GM12878 (cell line): ENCODE data around the gene LMAN2. TPM values are rescaled to one million over a fixed set of nuclear protein-coding genes. Genes with fewer than 3 reads are reported as not detected.

Experiments used
- ATAC-seq: fragments of 200-7000 bp; cut with Tn5 transposase; 3 replicates; pipeline ENCODE4 v1.9.1; 2020; ENCODE audit warnings: mild to moderate bottlenecking, moderate library complexity
- BruUV-seq: library from RNA; stranded (reverse); fragments of 400-500 nt; replicated peaks from 2 replicates; lab custom pipeline; 2021; lab: Mats Ljungman, UMichigan
- CTCF ChIA-PET: fragments of 300-600 bp; sonication (Branson Sonifier 250); formaldehyde crosslinking; extraction: SDS; loops from one replicate; lab custom pipeline; 2021; ENCODE audit warnings: inconsistent platforms; lab: Yijun Ruan, JAX
- POLR2A ChIA-PET: fragments of 350-600 bp; formaldehyde crosslinking; extraction: SDS; loops from one replicate; lab custom pipeline; 2021; ENCODE audit warnings: inconsistent platforms; lab: Charles Lee
- RAD21 ChIA-PET: fragments of 300-600 bp; sonication (Branson Sonifier 250); formaldehyde crosslinking; loops from one replicate; lab custom pipeline; 2023; ENCODE audit warnings: antibody characterized with exemption; ENCODE audit not compliant: unreplicated experiment; lab: Charles Lee
- SMC1A ChIA-PET: fragments of 300-600 bp; sonication (Branson Sonifier 250); formaldehyde crosslinking; loops from one replicate; lab custom pipeline; 2023; ENCODE audit not compliant: unreplicated experiment, uncharacterized antibody; lab: Charles Lee
- DNase-seq: peaks from one replicate; pipeline ENCODE4 v3.0.0-alpha.2; 2011; ENCODE audit warnings: low read depth, low spot score
- FAIRE-seq: peaks from 3 replicates; lab custom pipeline; 2011; peaks lifted over from hg19 to GRCh38; lab: Jason Lieb, UNC
- H2AFZ ChIP-seq: 2 replicates; pipeline ENCODE4 v1.6.0; 2011; ENCODE audit warnings: low read depth, low read length, control low read depth; ENCODE audit not compliant: control insufficient read depth
- H3K27ac ChIP-seq: 2 replicates; pipeline ENCODE4 v1.5.1; 2011; ENCODE audit warnings: control low read depth; ENCODE audit not compliant: control insufficient read depth, insufficient read depth
- H3K27me3 ChIP-seq, 2 experiments: replicated peaks in 1 of 2; 2 replicates each; pipeline versions ENCODE4 v1.6.0 to v1.6.1; 2011; ENCODE audit warnings: low read length in 1 of 2; ENCODE audit not compliant: control insufficient read depth in 2 of 2, insufficient read depth in 2 of 2
- H3K36me3 ChIP-seq, 2 experiments: 2 replicates each; pipeline ENCODE4 v1.5.1; 2011; ENCODE audit warnings: low read length in 1 of 2; ENCODE audit not compliant: control insufficient read depth in 2 of 2, insufficient read depth in 2 of 2
- H3K4me1 ChIP-seq: 2 replicates; pipeline ENCODE4 v1.6.1; 2011; ENCODE audit warnings: mild to moderate bottlenecking, low read length, moderate library complexity, mixed read lengths; ENCODE audit not compliant: control insufficient read depth, insufficient read depth
- H3K4me2 ChIP-seq: 2 replicates; pipeline ENCODE4 v1.6.0; 2011; ENCODE audit warnings: control low read depth; ENCODE audit not compliant: control insufficient read depth, insufficient read depth
- H3K4me3 ChIP-seq: fragments of 200-600 bp; sonication (generic); 2 replicates; pipeline ENCODE4 v1.5.1; 2016
- H3K79me2 ChIP-seq: 2 replicates; pipeline ENCODE4 v1.6.0; 2011; ENCODE audit warnings: low read length; ENCODE audit not compliant: control insufficient read depth, insufficient read depth
- H3K9ac ChIP-seq: 2 replicates; pipeline ENCODE4 v1.8.0; 2011; ENCODE audit warnings: low read length, control low read depth, mixed read lengths; ENCODE audit not compliant: control insufficient read depth, insufficient read depth
- H3K9me3 ChIP-seq: replicated peaks from 3 replicates; pipeline ENCODE4 v1.5.1; 2011; ENCODE audit warnings: mild to moderate bottlenecking, low read length; ENCODE audit not compliant: control insufficient read depth, insufficient read depth
- H4K20me1 ChIP-seq: 2 replicates; pipeline ENCODE4 v1.6.0; 2011; ENCODE audit not compliant: control insufficient read depth, insufficient read depth
- WGBS: methylation state at CpG from one replicate; pipeline ENCODE4 v1.1.6; 2016; ENCODE audit warnings: low lambda C conversion rate; ENCODE audit not compliant: insufficient replicate concordance, insufficient coverage; ENCODE audit errors: missing lambda C conversion rate; 5-methylcytosine and 5-hydroxymethylcytosine counted together
- in situ Hi-C: fragments of 300-500 bp; cut with MboI; formaldehyde crosslinking; loops from 9 replicates; pipeline ENCODE4 v1.14.3; 2018; ENCODE audit warnings: mixed read lengths
- intact Hi-C: fragments of 100-400 bp; cut with micrococcal nuclease; formaldehyde crosslinking; loops from one replicate; pipeline ENCODE4 v1.14.2; 2022; ENCODE audit not compliant: unreplicated experiment
- polyA plus RNA-seq, 11 experiments: library from polyadenylated mRNA; depleted of rRNA in 4 of 11; unstranded in 6 of 11; stranded (reverse) in 5 of 11; fragments of >200 nt; fragmentation: Nextera tagmentation in 4 of 11; fragmentation: Illumina TruSeq in 1 of 11; extraction: Ambion mirVana in 4 of 11; extraction: Trizol in 1 of 11; gene quantifications; 1 replicate in 1 of 11; 2 replicates in 10 of 11; pipeline versions ENCODE4 v1.2.1 to v1.2.3, GENCODE V29; 2011 to 2016; ENCODE audit warnings: inconsistent platforms in 2 of 11, missing spikeins in 2 of 11, low read depth in 1 of 11
- total RNA-seq, 4 experiments: library from RNA; depleted of rRNA in 3 of 4; stranded (reverse); fragments of >200 nt in 3 of 4; fragmentation: Illumina TruSeq in 1 of 4; extraction: Trizol in 1 of 4; gene quantifications; 2 replicates each; pipeline versions ENCODE4 v1.2.1 to v1.2.3, GENCODE V29; 2013 to 2021
- TF ChIP-seq, protein P1 (sequence below): IDR thresholded peaks from 2 replicates; pipeline ENCODE4 v1.6.1; 2011; ENCODE audit warnings: low read depth, low read length, improper control_type of control experiment, borderline replicate concordance
- TF ChIP-seq, protein P2 (sequence below): fragments of 450-650 bp; IDR thresholded peaks from 2 replicates; pipeline ENCODE4 v1.6.1; 2016; ENCODE audit warnings: mild to moderate bottlenecking

Gene LMAN2
- total and polyA plus RNA-seq, 10 of the 15 experiments (the other 5 are each of a cell fraction or from before 2014, with no cell fraction given), result 2.4 to 264 (median 147) TPM

DNA sequence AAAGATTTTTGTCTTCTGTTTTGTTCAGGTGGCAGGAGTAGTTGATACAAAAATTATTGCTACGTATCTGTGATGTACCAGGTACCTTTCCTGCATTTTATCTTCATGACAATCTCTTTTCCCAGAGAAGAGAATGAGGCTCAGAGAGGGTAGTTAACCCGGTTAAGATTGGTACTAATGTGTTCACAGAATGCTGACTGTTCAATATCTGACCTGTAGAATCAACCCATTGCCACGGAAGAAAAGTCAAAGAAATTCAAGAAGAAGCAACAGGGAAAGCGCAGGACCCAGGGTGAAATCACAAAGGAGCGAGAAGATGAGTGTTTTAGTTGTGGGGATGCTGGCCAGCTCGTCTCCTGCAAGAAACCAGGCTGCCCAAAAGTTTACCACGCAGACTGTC is 59.7 kb downstream of the LMAN2 start:
- H4K20me1 ChIP-seq, result no peaks in the 10 kb centered on the region
- no peaks in the 10 kb centered on the region for H3K9me3 ChIP-seq
- no peaks in the 10 kb centered on the region for H3K79me2 ChIP-seq
- H3K4me3 ChIP-seq, result no peak overlapping the region
- no peaks in the 10 kb centered on the region for H3K27me3 ChIP-seq
- H2AFZ ChIP-seq, result no peak overlapping the region
- TF ChIP-seq, protein P1, sequence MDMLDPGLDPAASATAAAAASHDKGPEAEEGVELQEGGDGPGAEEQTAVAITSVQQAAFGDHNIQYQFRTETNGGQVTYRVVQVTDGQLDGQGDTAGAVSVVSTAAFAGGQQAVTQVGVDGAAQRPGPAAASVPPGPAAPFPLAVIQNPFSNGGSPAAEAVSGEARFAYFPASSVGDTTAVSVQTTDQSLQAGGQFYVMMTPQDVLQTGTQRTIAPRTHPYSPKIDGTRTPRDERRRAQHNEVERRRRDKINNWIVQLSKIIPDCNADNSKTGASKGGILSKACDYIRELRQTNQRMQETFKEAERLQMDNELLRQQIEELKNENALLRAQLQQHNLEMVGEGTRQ, result no peak
- TF ChIP-seq, protein P2, sequence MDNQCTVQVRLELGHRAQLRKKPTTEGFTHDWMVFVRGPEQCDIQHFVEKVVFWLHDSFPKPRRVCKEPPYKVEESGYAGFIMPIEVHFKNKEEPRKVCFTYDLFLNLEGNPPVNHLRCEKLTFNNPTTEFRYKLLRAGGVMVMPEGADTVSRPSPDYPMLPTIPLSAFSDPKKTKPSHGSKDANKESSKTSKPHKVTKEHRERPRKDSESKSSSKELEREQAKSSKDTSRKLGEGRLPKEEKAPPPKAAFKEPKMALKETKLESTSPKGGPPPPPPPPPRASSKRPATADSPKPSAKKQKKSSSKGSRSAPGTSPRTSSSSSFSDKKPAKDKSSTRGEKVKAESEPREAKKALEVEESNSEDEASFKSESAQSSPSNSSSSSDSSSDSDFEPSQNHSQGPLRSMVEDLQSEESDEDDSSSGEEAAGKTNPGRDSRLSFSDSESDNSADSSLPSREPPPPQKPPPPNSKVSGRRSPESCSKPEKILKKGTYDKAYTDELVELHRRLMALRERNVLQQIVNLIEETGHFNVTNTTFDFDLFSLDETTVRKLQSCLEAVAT, result no peak
- H3K36me3 ChIP-seq, result peaks cover 25 to 46% of the 10 kb centered on the region in 2 experiments
- in situ Hi-C loops, result no loop called here
- DNase-seq (no peak), FAIRE-seq (no peak), ATAC-seq (no peak)
- ChIA-PET RAD21 (no interaction called here), POLR2A (no interaction called here), SMC1A (no interaction called here), CTCF (interaction anchor here (1.3 to 1.6 kb wide), 2 partner anchors 18 to 77 kb away, joined by 3 to 5 read pairs; no protein-coding TSS in a partner anchor)
- BruUV-seq, result no TSS peak
- peaks cover 26% of the 10 kb centered on the region for H3K4me1 ChIP-seq
- H3K9ac ChIP-seq, result no peak overlapping the region
- WGBS, result 98% methylated on average over 7 of the region's 7 CpGs
- H3K27ac ChIP-seq, result no peak overlapping the region
- intact Hi-C loops, result no loop called here
- H3K4me2 ChIP-seq, result no peak overlapping the region
